C4-2B (cell line): ENCODE data around the gene VASN.

Experiments used
- ZFX ChIP-seq: fragments of 450-650 bp; IDR thresholded peaks from 2 replicates; pipeline ENCODE4 v1.6.1; 2017
- TF ChIP-seq, protein P1 (sequence below): fragments of 450-650 bp; conservative IDR thresholded peaks from 2 replicates; pipeline ENCODE4 v1.5.1; 2017; ENCODE audit warnings: mild to moderate bottlenecking

DNA sequence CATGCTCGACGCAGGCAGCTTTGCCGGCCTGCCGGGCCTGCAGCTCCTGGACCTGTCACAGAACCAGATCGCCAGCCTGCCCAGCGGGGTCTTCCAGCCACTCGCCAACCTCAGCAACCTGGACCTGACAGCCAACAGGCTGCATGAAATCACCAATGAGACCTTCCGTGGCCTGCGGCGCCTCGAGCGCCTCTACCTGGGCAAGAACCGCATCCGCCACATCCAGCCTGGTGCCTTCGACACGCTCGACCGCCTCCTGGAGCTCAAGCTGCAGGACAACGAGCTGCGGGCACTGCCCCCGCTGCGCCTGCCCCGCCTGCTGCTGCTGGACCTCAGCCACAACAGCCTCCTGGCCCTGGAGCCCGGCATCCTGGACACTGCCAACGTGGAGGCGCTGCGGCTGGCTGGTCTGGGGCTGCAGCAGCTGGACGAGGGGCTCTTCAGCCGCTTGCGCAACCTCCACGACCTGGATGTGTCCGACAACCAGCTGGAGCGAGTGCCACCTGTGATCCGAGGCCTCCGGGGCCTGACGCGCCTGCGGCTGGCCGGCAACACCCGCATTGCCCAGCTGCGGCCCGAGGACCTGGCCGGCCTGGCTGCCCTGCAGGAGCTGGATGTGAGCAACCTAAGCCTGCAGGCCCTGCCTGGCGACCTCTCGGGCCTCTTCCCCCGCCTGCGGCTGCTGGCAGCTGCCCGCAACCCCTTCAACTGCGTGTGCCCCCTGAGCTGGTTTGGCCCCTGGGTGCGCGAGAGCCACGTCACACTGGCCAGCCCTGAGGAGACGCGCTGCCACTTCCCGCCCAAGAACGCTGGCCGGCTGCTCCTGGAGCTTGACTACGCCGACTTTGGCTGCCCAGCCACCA lies 9.7 kb downstream of the VASN start:
- TF ChIP-seq, protein P1, sequence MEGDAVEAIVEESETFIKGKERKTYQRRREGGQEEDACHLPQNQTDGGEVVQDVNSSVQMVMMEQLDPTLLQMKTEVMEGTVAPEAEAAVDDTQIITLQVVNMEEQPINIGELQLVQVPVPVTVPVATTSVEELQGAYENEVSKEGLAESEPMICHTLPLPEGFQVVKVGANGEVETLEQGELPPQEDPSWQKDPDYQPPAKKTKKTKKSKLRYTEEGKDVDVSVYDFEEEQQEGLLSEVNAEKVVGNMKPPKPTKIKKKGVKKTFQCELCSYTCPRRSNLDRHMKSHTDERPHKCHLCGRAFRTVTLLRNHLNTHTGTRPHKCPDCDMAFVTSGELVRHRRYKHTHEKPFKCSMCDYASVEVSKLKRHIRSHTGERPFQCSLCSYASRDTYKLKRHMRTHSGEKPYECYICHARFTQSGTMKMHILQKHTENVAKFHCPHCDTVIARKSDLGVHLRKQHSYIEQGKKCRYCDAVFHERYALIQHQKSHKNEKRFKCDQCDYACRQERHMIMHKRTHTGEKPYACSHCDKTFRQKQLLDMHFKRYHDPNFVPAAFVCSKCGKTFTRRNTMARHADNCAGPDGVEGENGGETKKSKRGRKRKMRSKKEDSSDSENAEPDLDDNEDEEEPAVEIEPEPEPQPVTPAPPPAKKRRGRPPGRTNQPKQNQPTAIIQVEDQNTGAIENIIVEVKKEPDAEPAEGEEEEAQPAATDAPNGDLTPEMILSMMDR: no peak
- TF ChIP-seq ZFX: no peak
